ENCODE results near the gene TSPAN9.
A peak's percentile ranks its signal among the peaks of the same experiment; 100 is the strongest.

TSPAN9 gene

DNA sequence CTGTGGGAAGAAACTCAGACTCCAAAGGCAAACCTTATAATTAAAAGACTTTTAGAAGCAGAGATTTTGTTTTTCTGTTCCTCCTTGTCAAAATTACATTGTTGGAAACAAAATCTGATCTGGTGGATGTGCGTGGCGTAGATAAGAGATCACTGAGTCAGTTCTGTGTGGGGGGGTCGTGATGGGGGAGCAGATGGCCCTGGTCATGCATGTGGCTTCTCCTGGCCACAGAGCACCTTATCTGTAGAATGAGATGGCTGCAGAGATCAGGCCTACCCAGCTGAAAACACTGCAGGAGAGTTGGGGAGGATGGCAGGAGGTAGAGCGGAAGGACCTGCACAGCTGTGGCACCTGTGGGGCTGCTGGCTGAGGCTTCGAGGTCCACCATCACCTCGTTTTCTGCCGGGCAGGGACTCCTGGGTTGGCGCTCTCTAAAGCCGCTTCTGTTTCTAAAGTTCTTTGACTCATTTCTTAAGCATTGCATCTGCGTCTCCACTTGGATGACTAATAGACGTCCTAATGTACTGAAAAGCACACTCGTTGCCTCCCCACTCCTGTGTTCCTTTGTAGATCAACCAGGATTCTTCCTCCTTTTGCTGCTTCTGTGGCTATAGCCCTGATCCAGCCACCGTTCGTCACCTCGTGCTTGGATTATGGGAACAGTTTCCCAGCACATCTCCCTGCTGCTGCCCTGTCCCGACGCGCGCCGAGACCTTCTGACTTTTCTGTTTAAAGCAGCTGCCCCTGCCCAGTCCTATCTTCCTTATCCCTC is 93.4 kb downstream of the TSPAN9 start:
- H3K27me3 ChIP-seq (ENCODE audit: control insufficient read depth, insufficient read depth, low read length) = no peaks in the 10 kb centered on the region
- no peaks in the 10 kb centered on the region for H3K36me3 ChIP-seq (ENCODE audit: control insufficient read depth, insufficient read depth, low read length)
- no peak overlapping the region for H2AFZ ChIP-seq
- no peak overlapping the region for H3K9ac ChIP-seq
- peaks cover 40% of the 10 kb centered on the region for H3K79me2 ChIP-seq
- no peak overlapping the region for H3K4me3 ChIP-seq (ENCODE audit: low read depth, low read length)
- TF ChIP-seq, protein P1, sequence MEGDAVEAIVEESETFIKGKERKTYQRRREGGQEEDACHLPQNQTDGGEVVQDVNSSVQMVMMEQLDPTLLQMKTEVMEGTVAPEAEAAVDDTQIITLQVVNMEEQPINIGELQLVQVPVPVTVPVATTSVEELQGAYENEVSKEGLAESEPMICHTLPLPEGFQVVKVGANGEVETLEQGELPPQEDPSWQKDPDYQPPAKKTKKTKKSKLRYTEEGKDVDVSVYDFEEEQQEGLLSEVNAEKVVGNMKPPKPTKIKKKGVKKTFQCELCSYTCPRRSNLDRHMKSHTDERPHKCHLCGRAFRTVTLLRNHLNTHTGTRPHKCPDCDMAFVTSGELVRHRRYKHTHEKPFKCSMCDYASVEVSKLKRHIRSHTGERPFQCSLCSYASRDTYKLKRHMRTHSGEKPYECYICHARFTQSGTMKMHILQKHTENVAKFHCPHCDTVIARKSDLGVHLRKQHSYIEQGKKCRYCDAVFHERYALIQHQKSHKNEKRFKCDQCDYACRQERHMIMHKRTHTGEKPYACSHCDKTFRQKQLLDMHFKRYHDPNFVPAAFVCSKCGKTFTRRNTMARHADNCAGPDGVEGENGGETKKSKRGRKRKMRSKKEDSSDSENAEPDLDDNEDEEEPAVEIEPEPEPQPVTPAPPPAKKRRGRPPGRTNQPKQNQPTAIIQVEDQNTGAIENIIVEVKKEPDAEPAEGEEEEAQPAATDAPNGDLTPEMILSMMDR (IDR thresholded peaks at IDR 0.05) = no peak
- peaks cover 14% of the 10 kb centered on the region for H3K4me1 ChIP-seq
- H3K4me2 ChIP-seq (ENCODE audit: low read length) = peak overlapping the region; percentile 53
- no peaks in the 10 kb centered on the region for H3K9me3 ChIP-seq (ENCODE audit: control insufficient read depth, low read length)
- H3K27ac ChIP-seq = no peak overlapping the region

DNA sequence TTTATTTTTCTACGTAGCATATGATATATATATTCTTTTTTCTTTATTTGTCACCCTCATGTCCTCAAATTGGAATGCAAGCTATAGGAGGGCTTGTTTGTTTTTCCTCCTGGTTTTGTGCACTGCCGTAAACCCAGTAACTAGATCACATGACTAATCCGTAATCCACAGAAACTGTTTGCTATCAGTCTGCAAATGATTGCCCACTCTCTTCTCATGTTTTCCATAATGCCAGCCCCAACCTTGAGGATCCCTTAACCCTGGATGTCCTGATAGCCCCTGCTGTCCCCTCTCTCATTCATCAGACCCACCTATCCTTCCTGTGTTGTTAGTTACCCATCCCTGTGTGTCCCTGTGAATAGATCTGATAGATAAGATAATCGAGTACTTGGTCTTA is 94.0 kb downstream of the TSPAN9 start:
- Histone ChIP-seq H3K9me3 (ENCODE audit: control insufficient read depth, low read length) (no peaks in the 10 kb centered on the region), H3K4me2 (ENCODE audit: low read length) (no peak overlapping the region), H2AFZ (no peak overlapping the region), H3K9ac (no peak overlapping the region), H3K4me1 (peaks cover 14% of the 10 kb centered on the region), H3K79me2 (peaks cover 46% of the 10 kb centered on the region), H3K27ac (no peak overlapping the region), H3K36me3 (ENCODE audit: control insufficient read depth, insufficient read depth, low read length) (no peaks in the 10 kb centered on the region), H3K4me3 (ENCODE audit: low read depth, low read length) (no peak overlapping the region), H3K27me3 (ENCODE audit: control insufficient read depth, insufficient read depth, low read length) (no peaks in the 10 kb centered on the region)
- TF ChIP-seq, protein P1 (IDR thresholded peaks at IDR 0.05) = no peak

DNA sequence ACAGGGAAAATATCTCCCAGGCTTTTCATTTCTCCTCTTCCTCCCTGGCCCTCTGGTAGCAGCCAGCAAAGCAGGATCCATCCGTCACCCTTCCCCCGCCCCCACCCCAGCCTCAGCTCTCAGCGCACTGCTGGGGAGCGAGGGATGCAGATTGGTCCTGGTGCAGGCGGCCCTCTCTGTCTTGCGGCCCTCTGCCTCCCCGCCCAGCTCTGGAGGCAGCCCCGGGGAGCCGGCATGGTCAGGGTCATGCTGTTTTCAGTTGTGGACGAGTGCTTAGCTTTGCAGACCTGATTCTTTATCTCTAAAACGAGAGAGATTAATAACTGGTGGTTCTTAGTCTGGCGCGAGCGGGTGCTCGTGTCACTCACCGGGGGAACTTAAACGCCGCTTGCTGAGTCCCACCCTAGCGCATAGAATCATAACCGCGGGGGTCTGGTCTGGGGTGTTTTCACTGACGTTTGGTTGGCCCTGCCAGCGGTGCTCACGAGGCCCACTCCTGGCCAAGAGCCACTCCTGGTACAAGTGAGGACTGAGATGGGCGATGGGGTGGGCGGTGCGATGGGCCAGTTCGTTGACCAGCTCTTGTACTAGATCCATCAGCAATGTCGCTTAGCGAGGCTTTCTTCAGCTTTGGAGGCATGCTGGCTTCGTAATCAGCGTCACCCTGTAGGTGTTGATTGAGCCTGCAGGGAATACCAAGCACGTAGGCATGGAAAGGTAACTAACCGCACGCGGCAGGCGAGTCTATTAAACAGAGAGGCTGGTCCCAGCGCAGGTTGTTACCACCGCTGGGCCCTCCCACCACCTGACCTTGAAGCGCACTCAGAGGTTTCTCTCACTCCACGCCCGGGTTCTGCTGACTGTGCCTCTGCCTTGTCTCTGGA is 95.2 kb downstream of the TSPAN9 start:
- Histone ChIP-seq H3K4me1 (peaks cover 14% of the 10 kb centered on the region), H3K4me2 (ENCODE audit: low read length) (no peak overlapping the region), H3K79me2 (peaks cover 52% of the 10 kb centered on the region), H3K27me3 (ENCODE audit: control insufficient read depth, insufficient read depth, low read length) (no peaks in the 10 kb centered on the region), H3K27ac (no peak overlapping the region), H3K9ac (no peak overlapping the region), H3K9me3 (ENCODE audit: control insufficient read depth, low read length) (no peaks in the 10 kb centered on the region), H2AFZ (no peak overlapping the region), H3K4me3 (ENCODE audit: low read depth, low read length) (no peak overlapping the region), H3K36me3 (ENCODE audit: control insufficient read depth, insufficient read depth, low read length) (no peaks in the 10 kb centered on the region)
- TF ChIP-seq, protein P1 (IDR thresholded peaks at IDR 0.05) = no peak

DNA sequence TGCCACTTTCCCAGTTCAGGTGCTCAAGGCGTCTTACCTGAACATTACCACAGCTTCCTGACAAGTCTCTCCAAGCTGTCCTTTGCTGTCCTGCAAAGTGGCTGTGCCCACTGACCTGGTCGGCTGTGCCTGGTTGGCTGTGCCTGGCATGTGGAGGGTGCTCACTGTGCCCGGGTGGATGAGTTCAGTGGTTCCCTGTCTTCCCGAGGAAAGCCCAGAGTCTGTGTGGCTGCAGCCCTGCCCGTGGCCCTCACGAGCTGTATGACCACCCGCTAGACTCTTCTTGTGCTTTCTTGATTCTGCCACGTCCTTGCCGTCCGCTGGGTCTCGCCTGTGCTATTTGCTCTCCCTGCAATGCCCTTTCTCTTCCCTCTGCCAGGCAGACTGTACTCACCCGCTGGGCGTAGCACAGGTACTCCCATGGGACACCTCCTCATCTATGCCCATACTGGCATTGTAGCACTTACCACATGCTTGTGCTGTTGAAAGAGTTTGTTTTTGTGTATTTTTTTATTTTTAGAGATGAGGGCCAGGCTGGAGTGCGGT is 95.9 kb downstream of the TSPAN9 start:
- Histone ChIP-seq H3K4me2 (ENCODE audit: low read length) (no peak overlapping the region), H3K4me1 (peaks cover 14% of the 10 kb centered on the region), H2AFZ (no peak overlapping the region), H3K79me2 (peaks cover 59% of the 10 kb centered on the region), H3K36me3 (ENCODE audit: control insufficient read depth, insufficient read depth, low read length) (no peaks in the 10 kb centered on the region), H3K9ac (no peak overlapping the region), H3K27ac (no peak overlapping the region), H3K9me3 (ENCODE audit: control insufficient read depth, low read length) (no peaks in the 10 kb centered on the region), H3K4me3 (ENCODE audit: low read depth, low read length) (no peak overlapping the region), H3K27me3 (ENCODE audit: control insufficient read depth, insufficient read depth, low read length) (no peaks in the 10 kb centered on the region)
- TF ChIP-seq, protein P1 (IDR thresholded peaks at IDR 0.05) = no peak
